SH-SY5Y (cell line): Measurements from ENCODE around the gene TTPAL.

Experiments used
- GATA2 ChIP-seq: IDR thresholded peaks from 2 replicates; pipeline ENCODE4 v1.6.1; 2011; ENCODE audit warnings: mild to moderate bottlenecking, low read depth, low read length
- GATA3 ChIP-seq: IDR thresholded peaks from 2 replicates; pipeline ENCODE4 v1.6.1; 2011; ENCODE audit warnings: low read depth, mild to moderate bottlenecking, low read length, moderate library complexity

DNA sequence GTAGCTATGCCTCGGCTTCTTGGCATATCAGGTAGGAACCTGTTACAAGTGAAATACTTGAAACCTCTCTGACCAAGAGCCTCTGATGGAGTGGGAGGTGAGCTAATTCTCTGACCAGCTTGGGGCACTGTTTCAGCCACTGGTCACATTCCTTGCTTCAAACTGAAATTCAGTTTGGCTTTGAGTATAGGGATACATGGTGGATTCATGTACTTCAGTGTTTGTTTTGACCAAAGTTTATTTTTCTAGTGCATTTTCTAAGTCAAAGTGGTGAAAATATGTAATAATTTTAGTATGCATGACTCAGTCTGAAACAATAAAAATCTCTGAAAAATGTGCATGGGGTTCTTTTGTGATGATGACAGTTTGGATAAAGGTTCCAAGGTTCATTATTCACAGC lies 18.6 kb downstream of the TTPAL start:
- no peak for TF ChIP-seq GATA2
- TF ChIP-seq GATA3 = no peak
